ENCODE results near the gene SUN2.

Gene SUN2

GRCh38 chr22:38734421-38735100, 21.2 kb downstream of the SUN2 start:
- no peak for FAIRE-seq

- no peak for FAIRE-seq
Measured at GRCh38 chr22:38733724-38734381, 21.9 kb downstream of the SUN2 start.

GRCh38 chr22:38733329-38733723, 22.5 kb downstream of the SUN2 start:
- FAIRE-seq: no peak

- no peak for FAIRE-seq
Measured at GRCh38 chr22:38732251-38732815, 23.5 kb downstream of the SUN2 start.

GRCh38 chr22:38731703-38732161, 24.1 kb downstream of the SUN2 start:
- FAIRE-seq: no peak

- no peak for FAIRE-seq
Measured at GRCh38 chr22:38730411-38730871, 25.4 kb downstream of the SUN2 start.

- FAIRE-seq: no peak
Measured at GRCh38 chr22:38729946-38730345, 25.9 kb downstream of the SUN2 start.

- no peak for FAIRE-seq
Measured at GRCh38 chr22:38728871-38729796, 26.7 kb downstream of the SUN2 start.

GRCh38 chr22:38727530-38728451, 28.0 kb downstream of the SUN2 start:
- FAIRE-seq: no peak

- no peak for FAIRE-seq
Measured at GRCh38 chr22:38727123-38727522, 28.7 kb downstream of the SUN2 start.

GRCh38 chr22:38725900-38726655, 29.7 kb downstream of the SUN2 start:
- FAIRE-seq: no peak

GRCh38 chr22:38724926-38725571, 30.7 kb downstream of the SUN2 start:
- no peak for FAIRE-seq

GRCh38 chr22:38724176-38724575, 31.6 kb downstream of the SUN2 start:
- no peak for FAIRE-seq

GRCh38 chr22:38721551-38721950, 34.2 kb downstream of the SUN2 start:
- FAIRE-seq: no peak

- no peak for FAIRE-seq
Measured at GRCh38 chr22:38720350-38720749, 35.4 kb downstream of the SUN2 start.

- FAIRE-seq: no peak
Measured at GRCh38 chr22:38719196-38719595, 36.6 kb downstream of the SUN2 start.

- no peak for FAIRE-seq
Measured at GRCh38 chr22:38718414-38718813, 37.4 kb downstream of the SUN2 start.

- no peak for FAIRE-seq
Measured at GRCh38 chr22:38717244-38717643, 38.6 kb downstream of the SUN2 start.

GRCh38 chr22:38716826-38717225, 39.0 kb downstream of the SUN2 start:
- no peak for FAIRE-seq

GRCh38 chr22:38716271-38716670, 39.5 kb downstream of the SUN2 start:
- FAIRE-seq: no peak

All from colon (tissue), 2 donors.